ENCODE results near the gene ZNF417. TPM values are rescaled to one million over a fixed set of nuclear protein-coding genes. Genes with fewer than 3 reads are reported as not detected.

Gene ZNF417
- total and polyA plus RNA-seq, 2 of the 8 experiments (the other 6 are each of a cell fraction or from before 2014, with no cell fraction given): 5.4 to 19.2 TPM

GRCh38 chr19:57934820-57935665 lies 18.7 kb upstream of the ZNF417 start, which contains the start of gene ZNF418 (continued):
- TF ChIP-seq CHD7 (IDR thresholded peaks at IDR 0.05; ENCODE audit: insufficient replicate concordance, low read length) (no peak), CBX8 (IDR thresholded peaks at IDR 0.05; ENCODE audit: borderline replicate concordance, low read depth, low read length) (no peak), POU5F1 (IDR thresholded peaks at IDR 0.05; ENCODE audit: low read depth, low read length) (no peak), ATF2 (IDR thresholded peaks at IDR 0.05; ENCODE audit: low read length) (no peak), POLR2A (IDR thresholded peaks at IDR 0.05; ENCODE audit: control extremely low read depth in 1 of 2, low read depth in 2 of 2, low read length in 2 of 2) (peak; percentile 87 to 89), SAP30 (IDR thresholded peaks at IDR 0.05; ENCODE audit: insufficient read depth, insufficient replicate concordance, low read length) (peak; percentile 25), SUZ12 (IDR thresholded peaks at IDR 0.05; ENCODE audit: low read length) (no peak), ASH2L (IDR thresholded peaks at IDR 0.05; ENCODE audit: low read length) (peak; percentile 84)
